A673 (cell line): ENCODE results near the gene TOMM34.

ENCODE experiments used
- CTCF ChIP-seq: fragments of 300-800, 200-600 bp; sonication (generic); conservative IDR thresholded peaks from 2 replicates; pipeline ENCODE4 v1.5.1; 2017; ENCODE audit warnings: low read depth, mild to moderate bottlenecking, antibody characterized with exemption, low read length, moderate library complexity, mixed read lengths
- EZH2 ChIP-seq: fragments of 200-600 bp; sonication (generic); IDR thresholded peaks from 2 replicates; pipeline ENCODE4 v1.6.1; 2017; ENCODE audit warnings: borderline replicate concordance, low read depth, mild to moderate bottlenecking, mixed read lengths, antibody characterized with exemption, low read length; ENCODE audit not compliant: poor library complexity, severe bottlenecking

GRCh38 chr20:44928595-44928994, 31.6 kb downstream of the TOMM34 start:
- no peak for TF ChIP-seq CTCF
- TF ChIP-seq EZH2, result no peak
